Muscle layer of duodenum (tissue), 2 donors: Measurements from ENCODE around the gene CYP27C1.
A peak's percentile ranks its signal among the peaks of the same experiment; 100 is the strongest.

Experiments used
- H3K27ac ChIP-seq: one replicate; pipeline ENCODE4 v1.7.0; 2013; ENCODE audit warnings: mild to moderate bottlenecking, low read length
- H3K27me3 ChIP-seq: one replicate; pipeline ENCODE4 v1.7.0; 2013; ENCODE audit warnings: low read depth, mild to moderate bottlenecking, control low read depth, low read length
- H3K36me3 ChIP-seq, 2 donors: one replicate each; pipeline ENCODE4 v1.7.0; 2013; ENCODE audit warnings: low read length in 2 of 2, control low read depth in 1 of 2, mild to moderate bottlenecking in 1 of 2; ENCODE audit not compliant: insufficient read depth in 2 of 2, control insufficient read depth in 1 of 2
- H3K4me1 ChIP-seq, 2 donors: one replicate each; pipeline ENCODE4 v1.7.0; 2013; ENCODE audit warnings: low read length in 2 of 2, mild to moderate bottlenecking in 2 of 2, control low read depth in 1 of 2, moderate library complexity in 1 of 2; ENCODE audit not compliant: insufficient read depth in 2 of 2, control insufficient read depth in 1 of 2
- H3K4me3 ChIP-seq, 2 donors: one replicate each; pipeline ENCODE4 v1.7.0; 2013; ENCODE audit warnings: low read length in 2 of 2, low read depth in 1 of 2, mild to moderate bottlenecking in 1 of 2
- H3K9me3 ChIP-seq, 2 donors: one replicate each; pipeline ENCODE4 v1.7.0; 2013; ENCODE audit warnings: low read length in 2 of 2, control low read depth in 1 of 2, mild to moderate bottlenecking in 1 of 2; ENCODE audit not compliant: control insufficient read depth in 1 of 2
- donor health status: healthy.

Gene CYP27C1

DNA sequence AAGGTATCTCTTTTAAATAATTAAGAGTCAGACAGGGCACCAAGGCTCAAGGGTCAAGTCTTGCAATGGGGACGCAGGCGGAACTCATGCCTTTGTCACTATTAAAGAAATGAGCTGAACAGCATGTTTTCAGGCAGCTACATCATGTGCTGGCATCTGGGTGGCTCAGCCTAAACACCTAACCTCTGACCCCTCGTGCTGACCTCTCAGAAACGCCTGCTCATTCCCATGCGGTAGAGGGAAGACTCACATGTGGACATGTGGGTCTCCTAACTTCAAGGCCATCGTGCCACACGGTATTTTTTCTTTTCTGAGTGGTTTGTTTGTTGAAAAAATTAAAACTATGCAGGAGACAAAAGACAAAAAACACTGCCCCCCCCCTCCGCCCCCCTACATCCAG is 31.3 kb downstream of the CYP27C1 start:
- H3K4me1 ChIP-seq, result peaks cover 0 to 3% of the 10 kb centered on the region in 2 donors
- H3K36me3 ChIP-seq, result no peaks in the 10 kb centered on the region
- no peaks in the 10 kb centered on the region for H3K27me3 ChIP-seq
- no peaks in the 10 kb centered on the region for H3K9me3 ChIP-seq
- no peak overlapping the region for H3K4me3 ChIP-seq
- H3K27ac ChIP-seq, result no peak overlapping the region

DNA sequence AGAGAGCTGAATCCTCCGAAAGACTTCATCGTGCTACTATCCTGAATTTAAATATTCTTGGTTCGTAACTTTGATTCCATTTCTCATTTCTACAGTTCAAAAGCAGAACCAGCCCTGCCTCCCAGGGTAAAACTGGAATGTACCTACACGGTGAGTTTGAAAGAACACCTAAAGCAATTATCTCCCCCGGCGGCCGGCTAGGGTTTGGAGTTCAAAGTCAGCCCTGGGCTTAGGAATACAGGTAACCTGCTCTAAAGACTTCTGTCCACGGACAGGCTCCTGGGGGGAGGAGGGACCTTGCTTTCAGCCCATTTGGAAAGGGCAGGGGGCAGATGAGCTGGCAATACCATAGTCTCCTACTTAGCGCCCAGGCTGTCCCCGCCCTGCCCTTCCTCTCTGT is 32.3 kb downstream of the CYP27C1 start:
- no peak overlapping the region for H3K27ac ChIP-seq
- no peaks in the 10 kb centered on the region for H3K36me3 ChIP-seq
- H3K4me1 ChIP-seq, result no peaks in the 10 kb centered on the region
- H3K27me3 ChIP-seq, result no peaks in the 10 kb centered on the region
- H3K9me3 ChIP-seq, result no peaks in the 10 kb centered on the region
- no peak overlapping the region for H3K4me3 ChIP-seq

DNA sequence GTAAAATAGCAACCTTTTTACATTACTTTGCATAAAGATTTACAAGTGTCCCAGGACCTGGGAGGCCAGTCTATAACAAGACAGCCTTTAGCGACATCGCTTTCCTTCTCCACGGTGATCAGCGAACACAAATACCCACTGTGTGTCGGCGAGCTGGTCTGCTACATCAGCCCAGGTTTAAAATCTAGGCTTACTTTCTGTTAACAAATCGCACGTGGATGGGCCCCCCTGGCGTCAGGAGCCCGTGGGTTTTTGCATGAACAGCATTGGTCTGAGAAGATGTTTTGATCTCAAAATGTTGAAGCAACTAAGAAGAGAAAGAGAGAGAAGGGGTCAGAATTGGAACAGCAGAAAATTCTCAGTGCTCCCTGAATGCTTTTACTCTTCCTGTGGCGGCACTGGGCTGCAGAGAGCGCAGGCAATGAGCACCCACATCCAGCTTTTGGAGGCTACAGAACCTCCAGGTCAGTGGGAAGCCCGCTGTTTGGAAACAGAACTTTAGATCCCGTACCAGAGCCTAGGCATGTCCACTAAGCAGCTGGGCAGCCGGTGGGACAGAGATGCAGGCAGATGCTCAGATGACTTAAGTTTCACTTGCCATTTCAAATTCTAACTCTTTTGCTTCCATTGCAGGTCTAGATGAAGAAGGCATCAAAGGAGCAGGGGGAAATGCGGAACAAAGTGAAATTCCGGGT is 32.9 kb downstream of the CYP27C1 start:
- Histone ChIP-seq H3K4me3 (no peak overlapping the region), H3K27ac (no peak overlapping the region), H3K27me3 (no peaks in the 10 kb centered on the region), H3K9me3 (no peaks in the 10 kb centered on the region), H3K4me1 (no peaks in the 10 kb centered on the region), H3K36me3 (no peaks in the 10 kb centered on the region)

DNA sequence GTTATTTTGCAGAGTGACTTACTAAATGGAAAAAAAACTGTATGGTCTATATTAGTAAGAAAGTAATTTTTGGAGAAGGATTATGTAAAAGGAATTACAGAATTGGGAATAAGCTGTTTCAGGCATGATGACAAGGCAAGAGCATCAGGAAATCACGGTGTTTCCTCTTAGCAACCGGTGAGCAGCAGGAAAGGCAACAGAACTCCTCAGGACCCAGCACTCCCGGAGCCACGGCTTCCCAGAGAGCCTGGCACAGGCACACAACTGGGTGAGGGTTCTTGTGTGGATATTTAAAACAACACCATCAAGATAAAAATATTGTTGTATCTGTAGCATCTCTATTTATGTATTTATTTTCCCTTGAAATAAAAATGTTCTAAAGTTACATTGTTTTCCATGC is 34.4 kb downstream of the CYP27C1 start:
- H3K4me3 ChIP-seq, result no peak overlapping the region
- H3K9me3 ChIP-seq, result no peaks in the 10 kb centered on the region
- no peak overlapping the region for H3K27ac ChIP-seq
- no peaks in the 10 kb centered on the region for H3K27me3 ChIP-seq
- no peaks in the 10 kb centered on the region for H3K4me1 ChIP-seq
- H3K36me3 ChIP-seq, result no peaks in the 10 kb centered on the region

DNA sequence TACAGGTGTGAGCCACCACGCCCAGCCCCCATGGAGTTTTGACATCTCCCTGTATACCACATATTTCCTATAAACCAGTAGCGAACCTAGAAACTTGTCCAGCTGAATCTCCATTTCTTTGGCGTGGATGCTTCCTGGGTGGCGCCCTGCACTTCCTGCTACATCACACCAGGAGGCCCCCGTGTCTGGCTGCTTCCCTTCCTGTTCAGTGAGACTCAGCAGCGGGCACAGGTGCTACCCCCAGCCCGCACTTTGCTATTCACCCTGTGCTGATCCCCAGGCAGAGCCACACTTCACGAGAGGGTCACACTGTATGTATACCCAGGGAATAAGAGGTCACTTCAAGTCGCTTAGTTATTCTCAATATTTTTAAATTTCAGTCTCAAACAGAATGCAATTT is 35.0 kb downstream of the CYP27C1 start:
- H3K27ac ChIP-seq, result no peak overlapping the region
- no peaks in the 10 kb centered on the region for H3K36me3 ChIP-seq
- no peaks in the 10 kb centered on the region for H3K27me3 ChIP-seq
- H3K4me3 ChIP-seq, result no peak overlapping the region
- no peaks in the 10 kb centered on the region for H3K4me1 ChIP-seq
- H3K9me3 ChIP-seq, result no peaks in the 10 kb centered on the region

DNA sequence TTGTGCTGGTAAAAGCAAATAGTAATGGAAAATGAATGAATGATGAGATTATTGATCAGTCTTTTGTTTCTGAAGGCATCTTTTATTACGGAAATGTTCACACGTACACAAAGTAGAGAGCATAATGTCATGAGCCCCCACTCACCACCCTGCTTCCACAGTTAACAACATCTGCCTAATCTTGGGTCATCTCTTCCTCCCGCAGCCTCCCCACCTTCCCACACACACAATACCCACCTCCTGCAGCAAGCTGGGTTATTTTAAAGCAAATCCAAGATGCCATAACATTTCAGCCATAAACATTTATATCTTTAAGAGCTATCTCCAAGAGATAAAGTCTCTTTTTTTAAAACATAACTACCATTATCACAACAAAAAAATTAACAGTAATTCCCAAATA is 36.3 kb downstream of the CYP27C1 start:
- Histone ChIP-seq H3K36me3 (no peaks in the 10 kb centered on the region), H3K4me1 (no peaks in the 10 kb centered on the region), H3K4me3 (no peak overlapping the region), H3K9me3 (no peaks in the 10 kb centered on the region), H3K27me3 (no peaks in the 10 kb centered on the region), H3K27ac (no peak overlapping the region)

DNA sequence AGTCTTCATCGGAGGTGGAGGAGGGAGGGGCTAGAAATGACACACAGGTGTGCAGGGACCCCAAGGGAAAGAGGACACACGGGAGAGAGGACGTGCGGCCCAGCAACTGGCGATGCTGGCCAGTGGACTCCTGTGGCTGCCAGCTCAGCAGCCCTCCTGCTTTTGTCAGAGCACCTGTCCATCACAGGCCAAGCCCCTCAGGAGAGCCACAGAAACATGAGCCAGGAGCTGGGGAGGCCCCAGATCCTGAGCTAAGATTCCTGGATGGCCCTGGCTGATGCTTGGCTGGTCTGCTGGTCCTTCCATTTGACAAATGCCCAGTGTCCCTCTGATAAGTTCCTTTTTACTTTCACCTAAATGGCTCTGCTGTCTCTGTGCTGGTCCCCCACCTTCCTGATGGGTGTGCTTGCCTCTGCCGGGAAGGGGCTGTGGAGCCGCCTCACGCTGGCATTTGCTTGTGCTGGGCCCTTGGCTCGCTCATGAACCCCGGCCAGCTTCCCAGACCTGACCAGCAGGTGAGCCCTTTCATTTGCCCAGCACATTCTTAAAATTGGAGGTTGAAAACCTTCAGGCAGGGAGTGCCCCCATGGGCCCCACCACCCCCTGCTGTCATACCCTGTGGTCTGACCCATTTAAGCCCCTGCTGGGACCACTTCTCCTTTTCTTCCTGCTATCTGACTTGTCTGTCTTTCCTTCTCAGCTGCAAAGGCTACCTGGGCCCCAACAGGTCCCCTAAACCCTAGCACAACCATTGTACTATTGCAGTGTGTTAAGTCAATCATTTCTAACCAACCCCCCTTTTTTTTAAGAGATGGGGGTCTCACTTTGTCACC is 37.3 kb downstream of the CYP27C1 start:
- Histone ChIP-seq H3K27me3 (no peaks in the 10 kb centered on the region), H3K27ac (no peak overlapping the region), H3K4me3 (no peak overlapping the region), H3K36me3 (no peaks in the 10 kb centered on the region), H3K9me3 (no peaks in the 10 kb centered on the region), H3K4me1 (no peaks in the 10 kb centered on the region)

DNA sequence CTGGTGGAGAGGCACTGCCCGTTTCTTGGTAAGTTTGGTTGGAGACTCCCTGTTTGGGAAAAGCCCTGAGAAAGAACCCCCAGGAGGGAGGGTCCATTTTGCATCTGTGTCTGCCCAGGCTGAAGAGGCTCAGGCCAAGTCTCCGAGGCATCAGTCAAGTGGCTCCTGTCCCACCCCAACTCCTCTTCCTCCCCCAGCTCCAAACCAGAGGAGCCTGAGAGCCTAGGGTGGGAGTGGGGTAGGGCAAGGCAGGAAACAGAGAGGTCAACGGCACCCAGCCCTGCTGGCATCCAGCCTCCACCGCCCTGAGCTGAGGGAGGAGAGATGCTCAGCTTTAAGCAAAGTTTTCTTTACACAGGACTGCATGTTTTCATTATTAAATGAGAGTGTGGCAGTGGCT is 38.2 kb downstream of the CYP27C1 start:
- H3K27ac ChIP-seq, result no peak overlapping the region
- no peaks in the 10 kb centered on the region for H3K36me3 ChIP-seq
- H3K4me3 ChIP-seq, result no peak overlapping the region
- H3K27me3 ChIP-seq, result no peaks in the 10 kb centered on the region
- H3K4me1 ChIP-seq, result peaks cover 0 to 8% of the 10 kb centered on the region in 2 donors
- H3K9me3 ChIP-seq, result no peaks in the 10 kb centered on the region

DNA sequence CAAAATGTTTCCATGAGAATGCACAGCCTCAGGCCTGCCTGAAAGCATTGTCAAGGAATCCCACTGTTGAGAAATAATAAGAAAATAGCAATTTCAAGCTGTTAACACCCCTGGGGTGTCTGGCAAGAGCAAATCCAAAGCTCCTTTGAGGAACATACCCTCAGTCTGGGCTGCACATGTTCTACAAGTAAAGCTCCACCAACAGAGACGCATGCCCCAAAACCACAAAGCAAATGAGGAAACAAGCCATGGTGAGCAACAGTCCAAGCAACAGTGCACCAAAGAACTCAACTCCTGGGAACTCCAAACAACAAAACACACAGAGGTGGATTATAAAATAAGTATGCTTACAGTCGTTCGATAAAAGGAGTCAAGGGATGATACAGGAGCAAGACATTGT is 40.3 kb downstream of the CYP27C1 start:
- Histone ChIP-seq H3K27me3 (no peaks in the 10 kb centered on the region), H3K4me1 (peaks cover 11% of the 10 kb centered on the region in 2 donors), H3K36me3 (no peaks in the 10 kb centered on the region), H3K27ac (no peak overlapping the region), H3K9me3 (no peaks in the 10 kb centered on the region), H3K4me3 (no peak overlapping the region)

DNA sequence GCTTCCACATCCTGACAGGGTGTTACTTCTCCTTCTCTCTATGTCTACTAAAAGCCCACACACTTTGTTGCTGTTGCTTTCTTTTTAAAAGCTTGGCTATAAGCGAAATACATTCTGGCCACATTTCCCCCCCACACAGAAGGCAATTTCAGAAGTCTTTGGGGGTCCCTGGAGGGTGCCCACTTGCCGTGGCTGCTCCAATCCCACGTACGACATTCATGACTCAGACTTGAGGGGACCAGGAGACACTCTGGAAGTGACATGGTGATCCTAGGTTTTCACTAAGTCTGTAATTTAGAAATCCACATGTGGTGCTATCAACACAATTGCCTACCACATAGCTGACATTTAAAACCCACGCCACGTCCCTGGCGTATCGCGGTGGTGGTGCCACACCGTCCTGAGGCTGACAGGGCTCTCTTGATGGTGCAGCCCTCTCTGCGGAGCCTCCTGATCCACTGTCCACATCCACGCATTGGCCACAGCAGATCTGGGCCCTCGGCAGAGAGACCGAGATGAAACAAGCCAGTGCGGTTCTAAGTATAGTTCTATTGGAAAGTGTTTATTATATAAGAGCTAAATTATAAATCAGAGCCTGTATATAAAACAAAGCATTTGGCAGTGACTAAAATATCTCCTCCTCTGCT is 42.4 kb downstream of the CYP27C1 start:
- H3K27ac ChIP-seq, result peak overlapping the region; percentile 85
- H3K9me3 ChIP-seq, result no peaks in the 10 kb centered on the region
- H3K36me3 ChIP-seq, result no peaks in the 10 kb centered on the region
- H3K4me1 ChIP-seq, result peaks cover 13 to 15% of the 10 kb centered on the region in 2 donors
- no peak overlapping the region for H3K4me3 ChIP-seq
- H3K27me3 ChIP-seq, result no peaks in the 10 kb centered on the region
